ENCODE measurements around the gene CILP.

Gene CILP, protein sequence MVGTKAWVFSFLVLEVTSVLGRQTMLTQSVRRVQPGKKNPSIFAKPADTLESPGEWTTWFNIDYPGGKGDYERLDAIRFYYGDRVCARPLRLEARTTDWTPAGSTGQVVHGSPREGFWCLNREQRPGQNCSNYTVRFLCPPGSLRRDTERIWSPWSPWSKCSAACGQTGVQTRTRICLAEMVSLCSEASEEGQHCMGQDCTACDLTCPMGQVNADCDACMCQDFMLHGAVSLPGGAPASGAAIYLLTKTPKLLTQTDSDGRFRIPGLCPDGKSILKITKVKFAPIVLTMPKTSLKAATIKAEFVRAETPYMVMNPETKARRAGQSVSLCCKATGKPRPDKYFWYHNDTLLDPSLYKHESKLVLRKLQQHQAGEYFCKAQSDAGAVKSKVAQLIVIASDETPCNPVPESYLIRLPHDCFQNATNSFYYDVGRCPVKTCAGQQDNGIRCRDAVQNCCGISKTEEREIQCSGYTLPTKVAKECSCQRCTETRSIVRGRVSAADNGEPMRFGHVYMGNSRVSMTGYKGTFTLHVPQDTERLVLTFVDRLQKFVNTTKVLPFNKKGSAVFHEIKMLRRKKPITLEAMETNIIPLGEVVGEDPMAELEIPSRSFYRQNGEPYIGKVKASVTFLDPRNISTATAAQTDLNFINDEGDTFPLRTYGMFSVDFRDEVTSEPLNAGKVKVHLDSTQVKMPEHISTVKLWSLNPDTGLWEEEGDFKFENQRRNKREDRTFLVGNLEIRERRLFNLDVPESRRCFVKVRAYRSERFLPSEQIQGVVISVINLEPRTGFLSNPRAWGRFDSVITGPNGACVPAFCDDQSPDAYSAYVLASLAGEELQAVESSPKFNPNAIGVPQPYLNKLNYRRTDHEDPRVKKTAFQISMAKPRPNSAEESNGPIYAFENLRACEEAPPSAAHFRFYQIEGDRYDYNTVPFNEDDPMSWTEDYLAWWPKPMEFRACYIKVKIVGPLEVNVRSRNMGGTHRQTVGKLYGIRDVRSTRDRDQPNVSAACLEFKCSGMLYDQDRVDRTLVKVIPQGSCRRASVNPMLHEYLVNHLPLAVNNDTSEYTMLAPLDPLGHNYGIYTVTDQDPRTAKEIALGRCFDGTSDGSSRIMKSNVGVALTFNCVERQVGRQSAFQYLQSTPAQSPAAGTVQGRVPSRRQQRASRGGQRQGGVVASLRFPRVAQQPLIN

DNA sequence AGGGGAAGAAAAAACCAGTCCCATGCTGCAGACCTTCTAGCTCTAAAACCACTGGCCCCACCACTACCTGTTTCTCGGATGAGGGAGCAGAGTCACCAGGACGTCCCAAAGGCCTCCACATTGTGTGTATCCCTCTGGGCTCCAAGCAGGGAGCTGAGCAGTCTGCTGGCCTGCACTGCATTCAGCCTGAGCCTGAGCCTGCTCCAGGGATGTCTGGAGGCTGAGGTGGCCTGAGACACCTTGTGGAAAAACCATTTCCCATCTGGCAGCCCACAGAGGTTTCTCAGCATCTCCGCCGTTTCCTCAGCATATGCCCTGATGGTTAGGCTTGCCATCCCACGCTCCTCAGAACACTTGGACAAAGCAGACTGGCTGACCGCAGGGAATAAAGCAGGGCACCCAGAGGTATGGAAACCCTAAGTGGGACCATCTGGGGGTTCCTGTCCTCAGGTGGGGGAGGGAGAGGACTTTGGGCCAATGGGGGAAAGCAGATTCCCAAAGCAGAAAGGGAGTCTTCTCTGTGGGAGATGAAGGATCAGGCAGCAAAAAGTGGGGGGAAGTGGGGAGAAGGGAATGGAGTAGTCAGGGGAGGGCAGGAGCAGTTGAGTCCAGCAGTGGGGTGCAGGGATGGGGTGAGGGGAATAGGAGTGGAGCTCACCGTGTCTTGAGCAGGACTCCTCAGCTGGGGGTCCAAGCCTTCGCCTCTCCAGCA, at the start of gene CILP:
TSS of gene CILP (minus strand) at position 704 of the 712 bp plus-strand sequence. CDS start 1,718 bp downstream, outside the sequence.
- TF ChIP-seq, protein P1, sequence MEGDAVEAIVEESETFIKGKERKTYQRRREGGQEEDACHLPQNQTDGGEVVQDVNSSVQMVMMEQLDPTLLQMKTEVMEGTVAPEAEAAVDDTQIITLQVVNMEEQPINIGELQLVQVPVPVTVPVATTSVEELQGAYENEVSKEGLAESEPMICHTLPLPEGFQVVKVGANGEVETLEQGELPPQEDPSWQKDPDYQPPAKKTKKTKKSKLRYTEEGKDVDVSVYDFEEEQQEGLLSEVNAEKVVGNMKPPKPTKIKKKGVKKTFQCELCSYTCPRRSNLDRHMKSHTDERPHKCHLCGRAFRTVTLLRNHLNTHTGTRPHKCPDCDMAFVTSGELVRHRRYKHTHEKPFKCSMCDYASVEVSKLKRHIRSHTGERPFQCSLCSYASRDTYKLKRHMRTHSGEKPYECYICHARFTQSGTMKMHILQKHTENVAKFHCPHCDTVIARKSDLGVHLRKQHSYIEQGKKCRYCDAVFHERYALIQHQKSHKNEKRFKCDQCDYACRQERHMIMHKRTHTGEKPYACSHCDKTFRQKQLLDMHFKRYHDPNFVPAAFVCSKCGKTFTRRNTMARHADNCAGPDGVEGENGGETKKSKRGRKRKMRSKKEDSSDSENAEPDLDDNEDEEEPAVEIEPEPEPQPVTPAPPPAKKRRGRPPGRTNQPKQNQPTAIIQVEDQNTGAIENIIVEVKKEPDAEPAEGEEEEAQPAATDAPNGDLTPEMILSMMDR (conservative IDR thresholded peaks at IDR 0.05; ENCODE audit: low read depth, low read length): no peak
- Histone ChIP-seq H3K36me3 (ENCODE audit: insufficient read depth) (no peaks in the 10 kb centered on the region), H3K27ac (no peak within 1 kb of the TSS), H3K79me2 (ENCODE audit: insufficient read depth, low read depth) (no peaks in the 10 kb centered on the region), H3K4me2 (no peak within 1 kb of the TSS), H3K9ac (no peak within 1 kb of the TSS), H3K4me1 (ENCODE audit: low read depth, poor library complexity, severe bottlenecking) (no peaks in the 10 kb centered on the region), H4K20me1 (ENCODE audit: insufficient read depth) (no peaks in the 10 kb centered on the region), H2AFZ (ENCODE audit: low read depth) (peak within 1 kb of the TSS; percentile 34; the same call in 1 of the 2 replicates), H3K27me3 (ENCODE audit: insufficient read depth, low read depth) (no peaks in the 10 kb centered on the region), H3K4me3 (IDR thresholded peaks at IDR 0.05; ENCODE audit: insufficient read depth, low read depth, low read length) (no peak within 1 kb of the TSS)

DNA sequence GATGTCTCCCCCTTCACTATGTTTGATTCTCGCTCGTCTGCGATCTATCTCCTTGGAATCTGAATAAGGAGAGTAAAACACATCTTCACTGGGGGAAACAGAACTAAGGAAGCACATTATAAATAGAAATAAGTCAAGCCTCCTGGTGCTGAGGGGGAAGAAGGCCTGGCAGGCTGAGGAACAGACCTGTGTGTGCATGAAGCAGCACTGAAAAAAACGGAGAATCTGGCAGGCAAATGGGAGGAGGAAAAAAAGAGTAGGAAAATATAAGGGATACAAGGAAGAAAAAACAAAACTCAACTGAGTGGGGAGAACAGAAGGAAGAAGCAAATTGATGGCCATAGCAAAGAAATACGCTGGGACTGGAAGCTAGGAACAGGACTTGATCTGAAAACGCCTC, 49.7 kb upstream of the CILP start:
- H3K9ac ChIP-seq: no peak overlapping the region
- TF ChIP-seq, protein P1 (conservative IDR thresholded peaks at IDR 0.05; ENCODE audit: low read depth, low read length): no peak
- no peaks in the 10 kb centered on the region for H3K36me3 ChIP-seq (ENCODE audit: insufficient read depth)
- no peak overlapping the region for H2AFZ ChIP-seq (ENCODE audit: low read depth)
- H3K27me3 ChIP-seq (ENCODE audit: insufficient read depth, low read depth): no peaks in the 10 kb centered on the region
- no peak overlapping the region for H3K4me3 ChIP-seq (IDR thresholded peaks at IDR 0.05; ENCODE audit: insufficient read depth, low read depth, low read length)
- no peak overlapping the region for H3K4me2 ChIP-seq
- no peaks in the 10 kb centered on the region for H3K79me2 ChIP-seq (ENCODE audit: insufficient read depth, low read depth)
- H4K20me1 ChIP-seq (ENCODE audit: insufficient read depth): no peaks in the 10 kb centered on the region
- no peak overlapping the region for H3K27ac ChIP-seq
- H3K4me1 ChIP-seq (ENCODE audit: low read depth, poor library complexity, severe bottlenecking): no peaks in the 10 kb centered on the region

- no peaks in the 10 kb centered on the region for H3K27me3 ChIP-seq (ENCODE audit: insufficient read depth, low read depth)
- H3K79me2 ChIP-seq (ENCODE audit: insufficient read depth, low read depth): no peaks in the 10 kb centered on the region
- no peak overlapping the region for H3K4me3 ChIP-seq (IDR thresholded peaks at IDR 0.05; ENCODE audit: insufficient read depth, low read depth, low read length)
- H3K4me1 ChIP-seq (ENCODE audit: low read depth, poor library complexity, severe bottlenecking): no peaks in the 10 kb centered on the region
- H4K20me1 ChIP-seq (ENCODE audit: insufficient read depth): no peaks in the 10 kb centered on the region
- H3K27ac ChIP-seq: no peak overlapping the region
- no peak overlapping the region for H2AFZ ChIP-seq (ENCODE audit: low read depth)
- no peak overlapping the region for H3K9ac ChIP-seq
- no peaks in the 10 kb centered on the region for H3K36me3 ChIP-seq (ENCODE audit: insufficient read depth)
- H3K4me2 ChIP-seq: no peak overlapping the region
- TF ChIP-seq, protein P1 (conservative IDR thresholded peaks at IDR 0.05; ENCODE audit: low read depth, low read length): no peak
Measured at GRCh38 chr15:65259367-65259797, 48.1 kb upstream of the CILP start.

All from KMS-11 (cell line).